ENCODE data around the gene TM2D1.
"Not testable (repeated sequence)": the region's sequence is repeated elsewhere in the genome, so short reads cannot be mapped to it uniquely, and the experiment has no call there.

The TM2D1 gene

DNA sequence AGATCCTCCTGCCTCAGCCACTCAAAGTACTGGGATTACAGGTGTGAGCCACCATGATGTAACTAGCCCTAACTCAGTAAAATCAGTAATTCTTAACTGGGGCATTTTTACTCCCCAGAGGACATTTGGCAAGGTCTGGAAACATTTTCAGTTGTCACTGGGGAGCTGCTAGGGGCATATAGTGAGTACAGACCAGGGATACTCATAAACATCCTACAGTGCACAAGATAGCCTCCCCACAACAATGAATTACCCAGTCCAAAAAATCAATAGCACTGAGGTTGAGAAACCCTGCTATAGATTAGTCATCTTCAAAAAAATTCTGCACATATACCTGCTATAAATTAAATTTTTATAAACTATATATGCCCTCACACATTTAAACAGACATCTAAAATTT is 13.0 kb downstream of the TM2D1 start:
- DNase-seq, result no peak

DNA sequence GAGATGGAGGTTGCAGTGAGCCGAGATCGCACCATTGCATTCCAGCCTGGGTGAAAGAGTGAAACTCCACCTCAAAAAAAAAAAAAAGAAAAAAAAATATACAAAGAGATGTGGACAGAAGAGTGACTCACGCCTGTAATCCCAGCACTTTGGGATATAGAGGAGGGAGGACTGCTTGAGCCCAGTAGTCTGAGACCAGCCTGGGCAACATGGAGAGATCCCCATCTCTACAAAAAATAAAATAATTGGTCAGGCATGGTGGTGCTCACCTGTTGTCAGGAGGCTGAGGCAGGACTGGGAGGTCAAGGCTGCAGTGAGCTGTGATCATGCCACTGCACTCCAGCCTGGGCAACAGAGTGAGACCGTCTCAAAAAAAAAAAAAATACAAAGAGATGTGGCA is 13.7 kb downstream of the TM2D1 start:
- not testable (repeated sequence) for DNase-seq

DNA sequence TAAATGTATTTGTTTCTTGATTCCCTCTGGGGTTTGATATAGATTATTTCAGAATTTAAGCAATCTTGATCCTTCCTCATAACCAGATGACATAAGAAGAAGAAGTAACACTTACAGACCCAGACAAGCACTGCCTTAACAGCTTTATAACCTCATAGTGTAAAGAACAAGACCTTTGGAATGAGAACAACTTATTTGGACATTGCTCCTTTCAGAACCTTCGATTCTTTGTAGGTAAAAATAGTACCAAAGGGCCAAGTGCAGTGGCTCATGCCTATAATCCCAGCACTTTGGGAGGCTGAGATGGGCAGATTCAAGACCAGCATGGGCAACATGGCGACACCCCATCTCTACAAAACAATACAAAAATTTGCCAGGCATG is 15.0 kb downstream of the TM2D1 start:
- no peak for DNase-seq

DNA sequence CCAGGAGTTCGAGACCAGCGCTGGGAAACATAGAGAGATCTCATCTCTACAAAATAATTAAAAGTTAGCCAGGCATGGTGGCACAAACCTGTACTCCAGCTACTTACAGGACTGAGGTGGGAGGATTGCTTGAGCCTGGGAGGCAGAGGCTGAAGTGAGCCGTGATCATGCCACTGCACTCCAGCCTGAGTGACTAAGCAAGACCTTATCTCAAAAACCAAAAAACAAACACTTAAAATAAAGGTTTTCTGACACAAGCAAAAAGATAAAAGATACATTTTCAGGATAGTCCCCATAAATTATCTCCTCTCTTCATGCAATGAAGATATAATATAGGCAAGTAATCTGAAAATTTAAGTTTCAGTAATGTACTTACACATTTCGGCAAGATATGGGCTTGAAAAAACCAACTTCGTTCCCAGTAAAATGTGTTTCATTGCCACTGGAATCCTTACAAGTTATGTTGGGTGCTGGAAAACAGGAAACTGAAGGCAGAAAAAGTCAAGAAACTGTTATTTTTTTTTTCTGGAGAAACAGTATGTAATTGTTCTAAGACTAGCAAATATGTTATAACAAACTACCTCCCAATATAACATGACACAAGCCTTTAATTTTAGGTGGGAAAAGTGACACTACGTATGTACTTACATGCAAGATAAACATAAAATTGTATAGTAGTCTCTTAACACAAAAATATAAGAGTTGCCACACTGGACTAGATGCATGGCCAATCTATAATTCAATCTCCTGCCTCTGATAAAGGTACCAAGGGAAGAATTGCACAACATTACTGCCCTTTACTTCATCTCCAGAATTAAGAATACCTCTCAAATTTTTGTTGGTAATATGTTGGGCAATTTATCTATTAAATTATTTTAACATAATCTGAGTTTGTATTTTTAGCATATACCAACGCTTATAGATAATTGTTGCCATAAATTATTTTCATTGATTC is 15.7 kb downstream of the TM2D1 start:
- DNase-seq, result no peak

DNA sequence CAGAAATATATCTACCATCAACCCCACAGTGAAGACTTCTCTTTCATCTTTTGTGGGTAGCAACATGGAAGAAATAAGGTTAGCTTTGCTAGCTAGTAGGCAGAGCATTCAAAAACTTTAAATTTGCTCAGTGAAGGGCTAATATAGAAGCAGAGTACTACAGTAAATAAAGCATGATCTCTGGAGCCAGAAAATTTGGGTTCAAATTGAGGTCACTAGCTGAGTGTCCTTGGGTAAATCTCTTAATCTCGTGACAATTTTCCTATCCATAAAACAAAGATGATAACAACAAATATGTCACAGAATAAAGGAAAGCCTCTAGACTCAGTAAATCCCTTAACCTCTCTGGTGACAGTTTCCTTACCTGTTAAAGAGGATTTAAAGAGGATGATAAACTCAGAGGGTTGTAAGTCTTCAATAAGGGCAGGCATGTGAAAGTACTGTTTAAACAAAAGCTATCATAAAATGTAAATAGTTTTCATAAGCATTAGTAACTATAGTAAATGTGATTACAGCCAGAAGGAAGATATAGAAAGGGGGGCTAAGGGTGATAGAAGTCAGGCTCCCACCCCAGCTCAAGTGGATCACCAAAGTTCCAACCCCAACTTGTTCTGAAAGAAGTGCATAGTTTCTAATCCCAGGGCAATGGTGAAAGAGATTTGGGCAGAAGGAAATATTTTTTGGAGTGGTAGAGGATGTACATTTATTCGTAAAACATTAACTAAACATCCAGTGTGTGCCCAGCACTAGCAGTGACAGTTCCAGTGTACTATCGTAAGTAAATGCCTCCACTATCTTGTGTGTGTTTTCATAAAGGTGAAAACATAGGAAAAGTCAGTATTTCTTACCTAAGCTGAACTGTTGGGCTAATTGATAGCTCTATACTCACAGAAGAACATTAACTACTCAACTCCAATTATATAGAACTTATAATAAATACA is 24.8 kb downstream of the TM2D1 start:
- DNase-seq, result no peak

DNA sequence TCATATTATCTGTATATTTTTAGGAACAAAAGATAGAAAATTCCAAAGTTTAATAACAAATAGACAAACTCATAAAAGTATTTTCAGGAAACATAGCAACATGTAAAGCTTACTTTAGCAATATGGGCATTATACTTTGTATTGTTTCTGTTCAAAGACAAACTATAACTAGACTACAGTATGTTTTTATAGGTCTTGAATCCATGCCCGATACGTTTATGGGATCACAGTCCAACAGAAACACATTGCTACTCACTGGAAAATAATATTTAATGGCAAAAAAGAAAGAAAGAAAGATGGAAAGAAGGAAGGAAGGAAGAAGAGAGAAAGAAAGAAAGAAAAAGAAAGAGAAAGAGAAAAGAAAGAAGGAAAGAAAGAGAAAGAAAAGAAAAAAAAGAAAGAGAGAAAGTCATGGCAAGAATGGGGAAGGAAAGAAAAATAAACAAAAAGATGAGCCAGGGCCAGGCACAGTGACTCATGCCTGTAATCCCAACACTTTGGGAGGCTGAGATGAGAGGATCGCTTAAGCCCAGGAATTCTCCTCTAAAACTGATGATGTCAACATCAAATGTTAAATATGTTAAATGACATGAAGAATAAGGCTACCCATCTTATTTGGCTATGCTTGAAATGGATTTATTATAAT is 32.7 kb downstream of the TM2D1 start:
- DNase-seq, result no peak

DNA sequence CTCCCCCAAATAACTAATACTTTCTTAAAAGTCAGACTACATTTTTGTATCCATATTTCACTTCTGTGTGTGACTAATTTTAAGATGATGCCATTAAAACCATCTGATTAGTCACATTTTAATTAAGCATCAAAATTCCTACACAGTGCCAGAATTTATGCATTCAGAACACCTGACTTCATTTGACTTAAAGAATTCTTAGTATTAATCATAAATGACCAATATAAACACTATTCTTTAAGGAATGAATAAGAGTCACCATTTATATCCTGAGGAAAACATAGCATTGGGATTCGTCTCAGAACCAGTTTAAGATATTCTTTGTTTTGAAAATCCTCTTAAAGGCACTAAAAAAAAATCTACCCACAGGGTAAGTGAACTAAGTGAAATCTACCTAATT is 37.0 kb downstream of the TM2D1 start:
- DNase-seq, result no peak

DNA sequence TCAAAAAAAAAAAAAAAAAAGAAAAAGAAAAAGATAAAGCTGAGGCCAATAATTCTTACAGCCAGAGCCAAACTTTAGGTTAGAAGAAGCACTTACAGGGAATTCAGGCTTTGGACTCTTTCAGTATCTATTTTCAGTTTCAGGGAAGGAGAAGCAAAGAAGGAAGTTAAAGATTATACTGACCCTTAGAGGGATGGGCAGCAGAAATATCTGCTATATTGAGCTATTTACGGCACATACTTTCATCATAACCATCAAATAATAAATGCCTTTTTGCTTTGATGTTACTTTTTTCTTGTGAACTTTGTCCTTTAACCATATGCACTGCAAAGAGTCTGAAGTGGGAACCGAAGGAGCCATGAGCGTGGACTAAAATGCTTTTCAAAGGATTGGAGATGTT is 42.0 kb downstream of the TM2D1 start:
- DNase-seq, result no peak

DNA sequence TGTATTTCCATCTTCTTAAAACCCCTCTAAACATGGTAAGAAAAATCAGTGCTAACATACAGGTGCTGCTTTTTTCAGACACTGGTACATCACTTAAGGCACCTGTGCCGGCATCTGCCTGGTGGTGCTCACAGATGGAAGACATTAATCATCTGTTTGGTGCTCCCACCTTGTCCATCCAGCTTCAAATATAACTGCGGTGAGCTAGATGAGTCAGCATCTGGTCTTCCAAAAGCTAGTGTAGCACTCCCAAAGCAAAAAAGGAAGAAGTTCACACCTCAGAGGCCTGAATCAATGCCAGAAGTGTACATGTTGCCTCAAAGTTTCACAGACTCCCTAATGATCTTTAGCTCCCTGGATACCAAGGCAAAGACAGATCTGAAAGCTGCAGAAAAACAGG is 44.4 kb downstream of the TM2D1 start:
- no peak for DNase-seq

DNA sequence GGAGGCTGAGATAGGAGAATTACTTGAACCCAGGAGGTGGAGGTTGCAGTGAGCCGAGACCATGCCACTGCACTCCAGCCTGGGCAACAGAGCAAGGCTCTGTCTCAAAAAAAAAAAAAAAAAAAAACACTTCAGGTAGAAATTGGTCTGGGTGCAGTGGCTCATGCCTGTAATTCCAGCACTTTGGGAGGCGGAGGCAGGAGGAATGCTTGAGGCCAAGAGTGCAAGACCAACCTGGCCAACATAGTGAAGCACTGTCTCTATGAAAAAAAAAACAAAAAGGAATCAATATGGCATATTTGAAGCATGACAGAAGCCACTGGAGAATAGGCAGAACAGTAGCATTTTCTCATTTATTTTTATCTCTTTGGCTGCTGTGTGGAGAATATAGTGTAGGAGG is 48.1 kb downstream of the TM2D1 start:
- not testable (repeated sequence) for DNase-seq

DNA sequence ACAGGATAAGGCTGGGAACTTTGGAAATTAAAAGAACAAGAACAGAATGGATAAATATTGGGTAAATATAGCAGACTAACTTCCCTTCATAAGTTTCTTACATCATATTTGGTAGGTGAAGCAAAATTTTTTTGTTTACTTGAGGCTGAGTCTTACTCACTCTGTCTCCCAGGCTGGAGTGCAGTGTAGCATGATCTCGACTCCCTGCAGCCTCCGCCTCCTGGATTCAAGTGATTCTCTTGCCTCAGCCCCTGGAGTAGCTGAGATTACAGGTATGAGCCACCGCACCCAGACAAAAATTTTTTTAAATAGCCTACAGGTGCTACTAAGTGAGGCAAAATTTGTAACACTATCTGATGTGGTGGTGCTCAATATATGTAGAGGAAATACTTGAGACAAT is 50.7 kb downstream of the TM2D1 start:
- no peak for DNase-seq

DNA sequence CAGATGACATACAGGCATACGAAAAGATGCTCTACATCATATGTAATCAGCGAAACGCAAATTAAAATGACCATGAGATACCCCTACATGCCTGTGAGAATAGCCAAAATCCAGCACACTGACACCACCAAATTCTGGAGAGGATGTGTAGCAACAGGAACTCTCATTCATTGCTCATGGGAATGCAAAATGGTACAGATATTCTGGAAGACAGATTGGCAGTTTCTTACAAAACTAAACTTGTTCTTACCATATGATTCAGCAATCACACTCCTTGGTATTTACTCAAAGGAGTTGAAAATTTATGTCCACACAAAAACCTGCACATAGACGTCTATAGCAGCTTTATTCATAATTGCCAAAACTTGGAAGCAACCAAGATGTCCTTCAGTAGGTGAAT is 52.6 kb downstream of the TM2D1 start:
- DNase-seq, result no peak

DNA sequence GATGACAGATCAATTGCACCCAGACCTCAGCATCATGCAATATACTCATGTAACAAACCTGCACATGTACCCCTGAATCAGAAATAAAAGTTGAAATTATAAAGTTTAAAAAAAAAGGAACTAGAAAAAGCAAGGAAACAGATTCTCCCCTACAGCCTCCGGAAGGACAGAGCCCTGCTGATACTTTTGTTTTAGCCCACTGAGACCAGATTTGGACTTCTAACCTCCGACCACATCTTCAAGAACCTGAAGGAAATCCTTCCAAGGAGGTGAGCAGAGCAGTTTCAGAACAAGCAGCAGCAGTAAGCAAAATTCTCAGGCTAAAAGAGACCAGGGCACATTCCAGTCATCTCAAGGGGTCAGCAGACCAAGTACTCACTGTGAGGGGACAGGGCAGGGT is 54.5 kb downstream of the TM2D1 start:
- DNase-seq, result no peak

DNA sequence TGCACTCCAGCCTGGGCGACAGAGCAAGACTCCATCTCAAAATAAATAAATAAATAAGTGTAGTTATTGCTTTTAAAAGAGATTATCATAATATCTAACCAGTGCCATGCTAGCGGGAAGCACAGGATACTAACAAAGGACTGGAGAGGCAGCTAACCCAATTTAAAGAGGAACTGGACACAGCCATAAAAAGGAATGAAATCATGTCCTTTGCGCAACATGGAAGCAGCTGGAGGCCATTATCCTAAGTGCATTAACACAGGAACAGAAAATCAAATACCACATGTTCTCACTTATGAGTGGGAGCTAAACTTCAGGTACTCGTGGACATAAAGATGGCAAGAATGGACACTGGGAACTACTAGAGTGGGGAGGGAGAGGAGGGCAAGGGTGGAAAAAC is 54.9 kb downstream of the TM2D1 start:
- DNase-seq, result no peak

DNA sequence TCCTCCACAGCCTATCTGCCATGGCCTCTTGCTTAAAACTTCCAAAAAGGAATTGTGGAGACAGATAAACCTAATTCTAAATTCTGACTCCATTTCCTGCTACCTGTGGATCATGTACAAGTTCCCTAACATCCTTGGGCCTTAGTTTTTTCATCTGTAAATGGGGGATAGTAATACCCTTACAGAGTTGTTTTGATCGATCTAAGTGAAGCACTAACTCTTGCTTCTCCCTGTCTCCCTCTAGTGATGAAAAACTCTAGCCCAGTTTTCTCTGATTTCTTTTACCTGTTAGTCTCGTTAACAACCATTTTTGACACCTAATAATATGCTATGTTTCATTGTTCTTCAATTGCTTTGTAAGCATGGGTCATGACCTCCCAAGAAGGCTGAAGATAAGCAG is 65.9 kb downstream of the TM2D1 start:
- no peak for DNase-seq

DNA sequence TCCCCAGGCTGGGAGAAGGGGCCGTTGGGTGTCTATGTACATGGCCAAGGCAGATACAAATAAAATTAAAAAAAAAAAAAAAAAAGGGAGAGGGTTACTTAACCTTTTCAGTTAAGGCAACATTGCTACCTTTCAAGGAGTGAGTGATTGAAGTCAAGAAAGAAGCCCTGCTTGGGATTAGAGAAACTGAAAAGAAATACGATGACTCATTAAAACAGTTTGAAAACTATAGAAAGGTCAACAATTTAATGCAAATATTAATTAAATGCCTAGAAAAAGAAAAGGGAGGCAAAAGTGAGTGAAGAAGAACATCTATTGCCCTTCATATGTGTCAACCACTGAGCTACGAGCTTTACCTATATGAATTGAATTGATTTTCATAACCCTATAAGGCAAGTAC is 69.5 kb downstream of the TM2D1 start:
- DNase-seq, result no peak

DNA sequence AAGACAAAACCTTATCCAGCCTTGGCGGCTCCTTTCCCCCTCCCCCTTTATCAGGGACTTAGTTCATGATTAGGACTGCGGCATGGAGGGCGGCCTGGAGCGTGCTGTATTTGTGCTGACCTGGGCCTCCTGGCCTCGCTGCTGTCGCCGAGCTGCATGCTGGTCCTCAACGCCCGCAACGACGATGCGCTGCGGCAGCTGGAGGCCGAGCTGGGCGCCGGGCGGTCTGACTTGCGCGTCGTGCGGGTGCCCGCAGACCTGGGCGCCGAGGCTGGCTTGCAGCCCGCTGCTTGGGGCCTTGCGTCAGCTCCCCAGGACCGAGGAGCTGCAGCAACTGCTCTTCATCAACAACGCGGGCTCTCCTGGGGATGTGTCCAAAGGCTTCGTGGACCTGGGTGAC is 70.9 kb downstream of the TM2D1 start:
- DNase-seq, result no peak

DNA sequence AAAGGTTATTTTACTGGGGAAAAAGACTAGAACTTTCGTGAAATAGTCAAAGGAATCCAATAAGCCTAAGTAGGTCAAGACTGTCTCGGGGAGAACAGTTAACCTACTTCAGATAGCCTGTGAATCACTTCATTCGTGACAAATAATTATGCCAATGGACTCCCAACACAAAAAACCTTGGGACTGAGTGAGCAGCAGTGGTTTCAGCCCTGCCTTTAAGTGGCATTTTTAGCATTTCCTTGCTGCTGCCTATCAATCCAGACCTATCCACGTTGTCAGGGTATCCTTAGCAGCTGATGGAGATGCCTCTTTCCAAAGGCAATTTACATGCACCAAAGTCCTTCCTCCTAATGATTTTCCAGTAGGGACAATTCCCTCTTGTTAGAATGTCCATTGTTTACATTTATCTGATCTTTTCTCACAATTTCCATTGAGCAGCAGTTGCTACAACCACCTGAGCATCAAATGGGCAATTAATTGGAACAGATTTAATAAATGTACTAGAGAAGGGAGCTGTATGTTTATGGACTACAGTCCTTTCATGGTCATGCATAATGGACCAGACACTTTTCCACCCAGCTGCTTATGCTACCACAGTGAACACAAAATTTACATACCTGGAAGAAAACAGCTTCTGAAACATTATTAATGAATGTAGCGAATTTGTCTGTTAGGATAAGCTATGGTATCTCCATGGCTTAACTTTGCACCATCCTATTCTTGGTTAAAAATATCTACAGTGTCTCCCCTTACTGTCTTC is 75.8 kb downstream of the TM2D1 start:
- no peak for DNase-seq

DNA sequence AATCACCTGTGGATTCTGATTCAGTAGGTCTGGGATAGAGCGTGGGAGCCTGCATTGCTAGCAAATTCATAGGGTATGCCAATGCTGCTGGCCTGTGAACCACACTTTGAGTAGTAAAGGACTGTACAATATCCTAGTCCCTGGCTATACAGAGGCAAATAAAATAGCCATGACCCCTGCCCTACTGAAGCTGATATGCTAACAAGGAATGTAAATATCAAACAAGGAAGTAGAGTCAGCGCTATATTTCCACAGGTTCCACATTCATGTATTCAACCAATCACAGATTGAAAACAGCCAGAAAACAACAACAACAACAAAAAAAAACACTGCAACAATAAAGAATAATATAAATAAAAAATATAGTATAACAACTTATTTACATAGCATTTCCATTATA is 77.8 kb downstream of the TM2D1 start:
- no peak for DNase-seq

DNA sequence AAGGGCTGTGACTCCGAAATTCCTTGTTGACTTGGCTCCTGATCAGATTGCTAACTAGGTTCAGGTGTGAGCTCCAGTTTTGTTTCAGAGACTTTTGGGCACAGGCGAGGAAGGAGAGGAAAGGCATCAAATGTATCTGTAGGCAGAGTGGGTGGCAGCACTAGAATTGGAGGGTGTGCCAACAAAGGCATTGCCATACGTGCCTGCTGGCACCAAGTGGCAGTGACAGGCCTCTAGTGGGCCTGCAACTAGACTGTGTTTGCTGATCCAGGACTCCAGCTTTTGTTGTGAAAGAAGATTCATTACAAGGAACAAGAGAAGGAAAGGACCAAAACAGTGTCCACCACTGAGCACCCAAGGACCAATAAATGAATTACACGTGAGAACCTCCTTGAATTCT is 79.5 kb downstream of the TM2D1 start:
- no peak for DNase-seq

DNA sequence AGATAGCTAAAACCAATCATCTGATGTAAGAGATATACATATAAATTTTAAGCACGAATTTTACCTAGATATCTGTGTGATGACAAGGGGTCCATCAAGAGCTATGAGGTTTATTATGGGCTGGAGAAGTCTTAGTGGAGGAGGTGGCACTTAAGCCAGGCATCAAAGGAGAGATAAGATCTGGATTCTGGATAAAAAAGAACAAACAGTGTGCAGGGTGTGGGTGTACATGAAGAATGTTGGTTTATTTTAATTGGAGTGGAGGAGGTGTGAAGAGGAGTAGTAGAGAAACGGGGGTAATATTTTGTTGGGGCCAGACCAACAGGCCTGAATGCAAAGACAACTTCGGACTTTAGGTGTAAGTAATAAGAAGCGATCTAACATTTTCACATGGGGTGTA is 80.6 kb downstream of the TM2D1 start:
- DNase-seq, result no peak

DNA sequence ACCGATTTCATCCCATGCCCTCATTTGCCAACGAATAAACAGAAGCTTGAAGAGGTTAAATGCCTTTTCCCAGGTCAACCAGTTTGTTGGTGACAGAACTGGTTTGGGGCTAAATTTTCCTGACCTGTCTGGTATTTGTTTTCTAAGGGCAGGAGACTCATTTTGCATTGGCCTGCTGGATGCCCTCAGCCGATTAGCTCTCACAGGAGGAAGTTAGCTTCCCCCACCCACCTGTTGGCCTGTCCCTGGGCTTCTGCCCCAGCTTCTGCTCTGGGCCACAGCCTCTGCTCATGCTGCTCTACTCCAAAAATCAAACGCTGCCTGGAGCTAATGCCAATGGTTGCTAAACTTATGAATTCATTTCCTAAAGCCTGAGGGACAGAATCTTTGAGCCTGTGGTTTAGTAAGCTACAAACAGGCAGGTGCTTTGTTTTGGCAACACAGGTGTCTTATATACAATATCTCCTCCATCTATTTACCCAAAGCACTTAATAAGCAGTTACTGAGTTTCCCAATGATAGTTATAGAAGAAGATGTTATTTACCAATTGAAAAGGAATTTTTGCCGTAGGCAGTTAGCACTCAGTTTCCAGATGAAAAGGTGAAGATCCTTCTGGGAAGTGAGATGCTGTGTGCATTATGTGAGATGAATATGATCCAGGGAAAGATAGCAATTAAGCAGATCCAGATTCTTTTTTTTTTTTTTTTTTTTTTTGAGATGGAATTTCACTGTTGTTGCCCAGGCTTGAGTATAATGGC is 82.3 kb downstream of the TM2D1 start:
- peak; percentile 89 for DNase-seq
